GM21825 (cell line): ENCODE measurements around the gene ELL2.
"Not testable (repeated sequence)": the region's sequence is repeated elsewhere in the genome, so short reads cannot be mapped to it uniquely, and the experiment has no call there.

Experiments used
- ATAC-seq: cut with Tn5 transposase; IDR thresholded peaks from one replicate; pipeline ENCODE4 v1.9.1; 2021; ENCODE audit warnings: mild to moderate bottlenecking, moderate library complexity; ENCODE audit not compliant: unreplicated experiment

ELL2 gene

DNA sequence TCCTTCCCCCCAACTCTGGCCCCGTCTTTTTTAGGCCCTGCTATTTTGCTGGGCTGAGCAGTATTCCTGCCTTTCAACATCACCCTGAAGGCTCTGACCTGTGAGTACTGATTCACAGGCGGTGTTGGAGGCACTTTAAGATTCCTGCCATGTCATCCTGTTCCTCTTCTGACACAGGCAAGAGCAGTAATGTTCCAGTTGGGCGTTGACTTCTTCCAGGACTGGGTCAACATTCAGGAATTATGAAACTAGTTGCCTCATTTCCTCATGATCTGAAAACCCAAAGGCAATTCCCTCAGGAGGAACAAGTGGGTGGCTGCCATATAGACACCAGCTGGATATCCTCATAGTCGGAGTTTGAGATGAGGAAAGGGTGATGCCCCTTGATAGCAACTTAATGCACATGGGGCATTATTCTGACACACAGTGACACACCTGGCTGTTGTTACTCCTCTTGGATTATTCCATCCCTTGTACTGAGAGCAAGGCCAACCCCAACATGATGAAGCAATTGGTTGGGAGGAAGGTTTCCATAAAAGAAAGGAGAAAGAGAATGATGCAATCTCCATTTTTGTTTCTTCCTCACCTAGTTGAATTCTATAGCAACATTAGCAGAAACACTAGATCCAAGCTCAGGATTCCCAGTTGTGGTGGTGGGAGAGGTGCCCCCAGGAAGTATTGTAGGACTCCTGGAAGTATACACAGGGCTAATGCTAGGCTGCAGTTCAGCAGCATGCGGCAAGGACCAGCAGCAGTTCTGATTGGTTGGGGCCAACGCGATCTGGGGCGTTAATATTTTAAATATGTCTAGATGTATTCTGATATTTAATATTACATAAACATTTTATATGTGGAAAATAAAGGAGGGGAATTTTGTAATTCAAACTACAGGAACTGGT is 119.5 kb downstream of the ELL2 start:
- ATAC-seq, result no peak

- ATAC-seq, result no peak
Observed at GRCh38 chr5:95840956-95841705, 120.5 kb downstream of the ELL2 start.

- ATAC-seq, result no peak
Observed at GRCh38 chr5:95839658-95840057, 122.0 kb downstream of the ELL2 start.

- ATAC-seq, result no peak
Observed at GRCh38 chr5:95838556-95838955, 123.1 kb downstream of the ELL2 start.

DNA sequence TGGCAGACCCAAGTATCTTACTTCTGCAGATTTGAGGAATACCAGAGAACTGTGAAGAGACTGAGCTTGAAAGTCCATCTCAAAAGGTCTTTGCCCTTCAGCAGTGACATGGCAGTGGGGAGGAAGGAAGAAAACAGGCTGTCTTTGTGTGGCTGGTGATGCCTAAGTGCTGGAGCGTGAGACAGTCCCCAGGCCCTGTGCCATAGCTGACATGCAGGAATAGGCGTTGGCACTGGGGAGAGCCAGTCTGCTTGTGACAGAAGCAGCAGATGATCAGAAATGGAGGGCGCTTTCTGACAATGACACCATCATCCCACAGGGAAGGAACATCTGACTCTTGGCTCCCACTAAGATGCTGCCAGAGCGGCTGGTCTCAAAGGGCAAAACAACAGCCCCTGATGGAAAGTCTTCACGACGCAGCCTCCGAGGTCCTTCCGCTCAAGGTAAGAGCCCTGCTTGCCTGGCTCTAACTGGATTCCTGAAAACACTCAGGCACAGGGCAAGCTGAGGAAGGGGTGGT is 123.6 kb downstream of the ELL2 start:
- ATAC-seq, result no peak

DNA sequence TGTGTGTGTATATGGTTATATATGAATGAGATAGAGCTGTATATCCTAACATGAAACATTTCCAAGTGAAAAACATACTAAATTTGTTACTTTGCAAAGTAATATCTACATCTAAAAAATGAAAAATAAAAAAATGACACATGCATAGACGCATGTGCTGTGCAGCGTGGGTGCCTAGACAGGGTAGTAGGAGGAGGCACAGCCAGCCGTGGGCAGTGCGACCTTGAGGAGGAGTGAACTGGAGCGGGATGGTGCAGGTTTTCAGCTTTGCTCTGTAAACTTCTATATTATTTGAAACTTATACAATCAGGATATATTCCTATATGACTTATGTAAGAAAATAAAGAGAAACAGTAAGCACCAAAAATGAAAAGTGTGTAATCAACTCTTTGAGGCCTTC is 124.2 kb downstream of the ELL2 start:
- ATAC-seq, result no peak

GRCh38 chr5:95836971-95837370 is 124.7 kb downstream of the ELL2 start:
- ATAC-seq, result not testable (repeated sequence)

DNA sequence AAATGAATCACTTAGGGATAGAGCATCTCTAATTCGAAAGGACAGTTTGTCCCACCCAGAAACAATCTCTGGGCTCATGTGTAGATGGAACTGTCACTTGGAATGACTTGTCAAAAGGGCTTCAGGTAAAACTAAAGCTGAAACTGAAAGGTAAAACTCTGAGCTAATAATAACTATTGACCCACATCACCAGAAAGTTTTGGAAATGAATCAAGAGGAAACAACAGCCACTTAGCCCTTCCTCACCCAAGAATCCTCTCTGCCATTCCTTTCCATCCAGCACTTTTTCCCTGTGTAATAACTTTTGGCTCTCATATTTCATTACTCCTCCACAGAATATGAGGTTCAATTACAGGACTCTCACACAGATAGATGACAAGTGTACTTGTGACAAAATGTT is 125.1 kb downstream of the ELL2 start:
- ATAC-seq, result no peak

GRCh38 chr5:95835682-95836385 is 125.8 kb downstream of the ELL2 start:
- no peak for ATAC-seq
